NCI-H2196 treated with DMSO at 0.1 percent for 48 hours (cell line): ENCODE results near the gene CLDN1.
"Not testable (repeated sequence)": the region's sequence is repeated elsewhere in the genome, so short reads cannot be mapped to it uniquely, and the experiment has no call there.

Experiments used
- DNase-seq: peaks from one replicate; lab custom pipeline; 2025; ENCODE audit not compliant: unreplicated experiment; lab: John Stamatoyannopoulos, UW

Gene CLDN1

GRCh38 chr3:190294030-190294429 is 28.2 kb downstream of the CLDN1 start:
- DNase-seq = no peak

- DNase-seq = no peak
Measured at GRCh38 chr3:190293621-190294020, 28.6 kb downstream of the CLDN1 start.

DNA sequence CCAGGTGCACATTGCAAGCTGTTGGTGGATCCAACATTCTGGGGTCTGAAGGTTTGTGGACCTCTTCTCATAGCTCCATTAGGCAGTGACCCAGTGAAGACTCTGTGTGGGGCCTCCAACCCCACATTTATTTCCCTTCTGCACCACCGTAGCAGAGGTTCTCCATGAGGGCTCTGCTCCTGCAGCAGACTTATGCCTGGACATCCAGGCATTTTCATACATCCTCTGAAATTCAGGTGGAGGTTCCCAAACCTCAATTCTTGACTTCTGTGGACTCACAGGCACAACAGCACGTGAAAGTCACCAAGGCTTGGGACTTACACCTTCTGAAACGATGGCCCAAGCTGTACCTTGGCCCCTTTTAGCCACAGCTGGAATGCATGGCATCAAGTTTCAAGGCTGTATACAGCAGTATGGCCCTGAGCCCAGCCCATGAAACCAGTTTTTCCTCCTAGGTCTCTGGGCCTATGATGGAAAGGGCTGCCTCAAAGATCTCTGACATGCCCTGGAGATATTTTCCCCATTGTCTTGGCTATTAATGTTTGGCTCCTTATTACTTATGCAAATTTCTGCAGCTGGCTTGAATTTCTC is 30.2 kb downstream of the CLDN1 start:
- DNase-seq = no peak

GRCh38 chr3:190289989-190290388 is 32.3 kb downstream of the CLDN1 start:
- DNase-seq = no peak

DNA sequence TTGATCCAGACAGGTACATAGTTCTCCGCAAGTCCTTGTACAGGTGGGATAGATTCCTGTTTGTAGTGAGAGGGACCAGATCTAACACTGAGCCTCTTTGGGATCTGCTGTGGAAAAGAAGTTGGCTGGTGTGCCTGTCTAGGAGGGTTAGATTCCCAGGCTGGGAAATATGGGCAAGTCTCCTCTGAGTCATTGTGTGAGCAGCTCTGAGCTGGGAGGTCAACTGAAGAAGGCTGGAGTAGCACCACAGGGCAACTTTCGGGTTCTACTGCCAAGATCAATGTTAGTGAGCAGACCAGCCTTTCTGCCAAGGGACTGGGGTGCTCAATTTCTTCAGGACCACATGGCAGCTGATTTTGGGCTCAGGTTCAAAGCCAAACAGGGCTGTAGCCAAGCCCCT is 33.4 kb downstream of the CLDN1 start:
- DNase-seq = no peak

DNA sequence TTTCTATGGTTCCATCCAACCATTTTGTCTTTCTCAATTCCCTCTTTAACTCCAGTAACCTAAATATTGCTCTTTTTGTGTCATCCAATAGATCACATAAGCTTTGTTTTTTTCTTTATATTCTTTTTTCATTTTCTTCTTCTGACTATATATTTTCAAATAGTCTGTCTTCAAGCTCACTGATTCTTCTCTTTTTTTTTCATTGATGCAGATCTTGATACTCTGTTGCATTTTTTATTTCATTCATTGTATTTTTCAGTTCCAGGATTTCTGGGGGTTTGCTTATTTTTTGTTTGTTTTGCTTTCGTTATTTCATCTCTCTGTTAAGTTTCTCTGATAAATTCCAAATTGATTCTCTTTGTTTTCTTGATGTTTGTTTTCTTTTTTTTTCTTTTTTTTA is 36.2 kb downstream of the CLDN1 start:
- DNase-seq = no peak

DNA sequence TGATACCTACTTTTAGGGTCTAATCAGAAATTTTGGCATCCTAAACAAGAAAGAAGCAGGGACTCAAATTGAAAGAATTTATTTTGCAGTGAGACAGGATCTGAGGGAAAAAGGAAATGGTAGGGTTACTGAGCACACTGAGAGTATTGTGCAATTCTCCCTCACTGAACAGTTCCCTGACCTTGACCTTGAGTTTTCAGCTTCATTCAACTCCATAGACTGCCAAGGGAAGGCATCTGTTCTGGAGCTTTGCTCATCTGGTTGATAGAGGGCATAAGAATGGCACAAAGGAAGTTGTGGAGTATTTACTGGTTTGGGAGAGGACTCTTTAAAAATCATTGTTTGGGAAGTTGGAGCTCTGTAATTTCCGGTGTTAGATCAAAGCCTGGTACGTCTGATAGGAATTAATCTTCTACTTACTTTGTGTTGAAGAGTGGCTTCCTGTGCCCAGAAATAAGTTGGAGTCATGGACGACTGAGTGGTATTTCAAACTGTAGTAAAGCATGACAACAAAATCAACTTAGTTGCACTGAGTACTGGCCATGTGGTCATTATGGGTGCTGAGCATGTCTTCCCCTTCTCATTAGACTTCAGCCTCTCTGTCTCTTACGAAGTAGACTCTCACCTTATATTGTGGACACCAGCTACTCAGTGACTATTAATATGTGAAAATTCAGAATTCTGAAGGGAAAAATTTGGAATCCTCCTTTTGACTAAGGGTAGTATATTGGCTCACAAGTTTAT is 40.8 kb downstream of the CLDN1 start:
- no peak for DNase-seq

- no peak for DNase-seq
Measured at GRCh38 chr3:190279690-190280089, 42.6 kb downstream of the CLDN1 start.

DNA sequence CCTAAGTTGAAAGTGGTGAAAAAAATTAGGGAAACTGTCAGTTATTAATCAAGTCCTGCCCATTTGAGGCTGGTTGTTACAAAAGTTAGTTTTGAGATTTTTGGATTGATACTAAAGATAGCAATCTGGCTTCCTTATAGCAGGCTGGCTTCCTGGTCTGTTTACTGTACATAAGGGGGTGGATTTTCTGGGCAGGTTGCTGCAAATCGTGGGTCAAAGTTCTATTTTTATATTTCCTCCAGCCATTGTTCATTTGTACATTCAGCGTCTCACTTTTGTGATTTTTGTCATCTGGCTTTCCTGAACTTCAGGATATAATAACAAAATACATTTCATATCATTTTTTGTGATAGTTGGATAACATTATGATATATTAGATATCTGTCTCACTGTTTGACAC is 49.5 kb downstream of the CLDN1 start:
- DNase-seq = no peak

- DNase-seq = no peak
Measured at GRCh38 chr3:190269101-190269500, 53.1 kb downstream of the CLDN1 start.

- not testable (repeated sequence) for DNase-seq
Measured at GRCh38 chr3:190267464-190267863, 54.8 kb downstream of the CLDN1 start.

DNA sequence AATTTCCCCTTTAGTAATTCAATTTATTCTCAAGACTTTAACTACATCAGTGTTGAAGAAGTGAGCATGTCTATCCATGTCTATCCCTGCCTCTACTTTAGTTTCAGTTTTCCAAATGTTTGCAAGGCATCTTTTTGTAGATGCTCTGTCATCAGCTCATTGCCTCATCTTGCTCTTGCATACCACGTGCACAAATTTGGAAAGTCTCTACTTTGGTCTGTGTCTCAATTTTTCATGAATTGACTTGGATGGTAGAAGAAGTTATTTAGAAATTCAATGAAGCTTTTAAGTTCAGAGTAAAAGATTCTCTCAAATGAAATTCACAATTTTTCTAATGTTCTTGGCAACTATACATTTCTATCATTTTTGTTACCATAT is 55.3 kb downstream of the CLDN1 start:
- no peak for DNase-seq

DNA sequence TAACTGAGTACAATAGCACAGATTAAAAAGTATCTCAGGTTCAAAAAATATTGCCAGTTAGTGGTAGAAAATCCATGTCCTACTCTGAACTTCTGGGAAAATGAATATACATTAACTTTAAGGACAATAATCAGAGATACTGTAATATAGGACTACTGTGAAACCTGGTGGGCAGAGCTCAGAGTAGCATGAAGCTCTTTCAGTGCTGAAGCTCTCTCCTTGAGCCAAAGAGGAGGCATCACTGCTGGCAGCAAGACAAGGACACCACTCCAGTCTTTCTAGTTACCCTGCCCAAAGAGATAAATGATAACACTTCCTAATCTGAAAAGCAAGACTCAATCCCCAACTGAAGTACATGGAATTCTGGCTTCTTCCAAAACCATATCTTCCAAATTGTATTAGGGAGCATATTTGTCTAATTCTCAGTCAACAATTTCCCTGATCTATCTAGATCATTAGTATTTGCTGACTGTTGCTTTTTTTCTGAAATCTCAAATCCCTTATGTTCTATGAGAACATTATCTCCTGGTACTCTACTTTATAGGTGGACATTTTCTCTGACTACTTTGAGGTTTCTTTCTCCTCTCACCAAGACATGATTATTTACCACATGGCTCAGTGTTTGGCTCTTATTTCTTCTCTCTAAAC is 55.9 kb downstream of the CLDN1 start:
- no peak for DNase-seq

DNA sequence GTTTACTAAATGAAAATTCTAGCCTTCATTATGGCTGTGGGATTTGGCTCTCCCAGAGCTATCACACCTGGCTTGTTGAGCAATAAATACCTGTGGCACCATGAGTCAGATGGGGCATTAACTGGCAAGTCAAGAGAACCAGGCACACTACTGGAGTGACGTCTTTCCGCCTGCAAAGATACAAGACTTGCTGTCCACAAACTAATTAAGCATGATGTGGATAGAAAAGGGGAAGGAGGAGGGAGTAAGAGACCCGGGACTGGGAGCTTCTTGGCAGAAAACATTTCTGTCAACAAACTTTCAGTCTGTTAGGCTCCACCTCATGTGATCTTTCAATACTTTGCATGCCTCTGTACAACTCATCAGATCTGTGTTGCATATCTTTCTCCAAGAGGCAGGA is 56.5 kb downstream of the CLDN1 start:
- no peak for DNase-seq

DNA sequence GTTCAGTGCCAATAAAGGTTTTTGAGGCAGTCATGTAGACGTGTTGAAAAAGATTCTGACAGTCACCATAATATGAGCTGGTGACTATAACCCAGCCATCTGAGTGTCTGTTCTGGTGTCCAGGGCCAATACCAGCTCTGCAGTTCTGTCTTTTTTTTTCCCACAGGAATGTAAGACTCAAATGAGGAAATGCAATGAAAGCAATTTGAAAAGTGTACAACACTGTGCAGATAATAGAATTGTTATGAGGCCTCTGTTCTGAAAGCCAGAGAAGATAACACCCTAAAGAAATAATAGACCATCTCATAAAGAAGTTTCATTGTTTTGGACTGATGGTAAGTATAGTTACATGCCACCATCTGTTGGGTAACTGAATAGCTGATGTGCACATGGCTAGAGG is 57.1 kb downstream of the CLDN1 start:
- no peak for DNase-seq

- no peak for DNase-seq
Measured at GRCh38 chr3:190261740-190262139, 60.5 kb downstream of the CLDN1 start.

- DNase-seq = no peak
Measured at GRCh38 chr3:190261015-190261414, 61.2 kb downstream of the CLDN1 start.

DNA sequence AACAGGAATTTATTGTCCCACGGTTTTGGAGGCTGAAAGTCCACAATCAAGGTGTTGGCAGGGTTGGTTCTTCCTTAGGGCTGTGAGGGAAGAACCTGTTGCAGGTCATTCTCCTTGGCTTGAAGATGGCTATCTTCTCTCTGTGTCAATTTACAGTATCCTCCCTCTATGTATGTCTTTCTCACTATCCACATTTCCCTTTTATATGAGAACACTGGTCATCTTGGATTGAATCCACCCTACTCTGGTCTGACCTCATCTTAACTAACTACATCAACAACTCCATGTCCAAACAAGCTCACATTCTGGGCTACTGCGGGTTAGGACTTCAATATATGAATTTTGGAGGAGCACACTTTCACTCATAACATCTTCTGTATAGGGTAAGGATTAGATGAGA is 61.9 kb downstream of the CLDN1 start:
- DNase-seq = no peak

DNA sequence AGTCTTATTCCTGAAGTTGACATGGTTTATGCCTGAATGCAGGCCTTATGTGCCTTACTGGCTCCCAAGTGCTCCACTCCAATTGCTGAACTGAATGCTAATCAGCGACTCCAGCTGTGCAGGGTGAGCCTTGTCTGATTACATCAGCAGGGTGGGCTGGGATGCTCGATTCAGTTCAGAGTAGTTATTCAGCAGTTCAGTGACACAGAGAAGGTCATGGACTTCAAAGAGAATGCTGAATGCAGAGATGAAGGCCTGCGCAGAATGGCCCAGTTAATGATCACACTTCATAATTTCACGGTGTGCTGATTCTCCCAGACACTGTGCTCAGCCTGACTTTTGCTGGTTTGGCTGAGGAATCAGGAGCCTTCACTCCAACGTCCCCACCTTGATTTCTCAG is 63.6 kb downstream of the CLDN1 start:
- no peak for DNase-seq
